Subcutaneous abdominal adipose tissue (tissue), 5 donors: ENCODE results near the gene DAG1.

Source experiments
- H3K27ac ChIP-seq: one replicate; pipeline ENCODE4 v1.7.0; 2013; ENCODE audit warnings: low read depth, mild to moderate bottlenecking, inconsistent platforms, low read length, moderate library complexity
- H3K27me3 ChIP-seq, 5 donors: one replicate each; pipeline ENCODE4 v1.7.0; 2013; ENCODE audit warnings: low read length in 5 of 5, inconsistent platforms in 1 of 5; ENCODE audit not compliant: control insufficient read depth in 5 of 5, insufficient read depth in 4 of 5
- H3K36me3 ChIP-seq, 5 donors: one replicate each; pipeline ENCODE4 v1.7.0; 2013; ENCODE audit warnings: low read length in 5 of 5; ENCODE audit not compliant: control insufficient read depth in 5 of 5, insufficient read depth in 5 of 5
- H3K4me1 ChIP-seq, 5 donors: one replicate each; pipeline ENCODE4 v1.7.0; 2013; ENCODE audit warnings: low read length in 5 of 5, mild to moderate bottlenecking in 3 of 5, moderate library complexity in 1 of 5; ENCODE audit not compliant: control insufficient read depth in 5 of 5, insufficient read depth in 5 of 5
- H3K4me3 ChIP-seq, 5 donors: one replicate each; pipeline ENCODE4 v1.7.0; 2013; ENCODE audit warnings: low read length in 5 of 5, low read depth in 1 of 5
- H3K9ac ChIP-seq, 5 donors: one replicate each; pipeline ENCODE4 v1.7.0; 2013; ENCODE audit warnings: low read length in 5 of 5, mild to moderate bottlenecking in 4 of 5, moderate library complexity in 3 of 5
- H3K9me3 ChIP-seq, 5 donors: one replicate each; pipeline ENCODE4 v1.7.0; 2013; ENCODE audit warnings: low read length in 5 of 5; ENCODE audit not compliant: control insufficient read depth in 5 of 5
- donor health status: healthy.
- donor health status: healthy.
- donor health status: healthy.
- donor health status: healthy.
- donor health status: healthy.

The DAG1 gene

GRCh38 chr3:49454458-49454857 is 15.6 kb upstream of the DAG1 start:
- no peaks in the 10 kb centered on the region for H3K9me3 ChIP-seq
- no peaks in the 10 kb centered on the region for H3K27me3 ChIP-seq
- H3K4me3 ChIP-seq, result no peak overlapping the region
- peaks cover 8 to 16% (median 15%) of the 10 kb centered on the region in 5 donors for H3K4me1 ChIP-seq
- H3K27ac ChIP-seq, result peak overlapping the region; percentile 24
- H3K36me3 ChIP-seq, result no peaks in the 10 kb centered on the region
- H3K9ac ChIP-seq, result no peak overlapping the region

- Histone ChIP-seq H3K9me3 (no peaks in the 10 kb centered on the region), H3K36me3 (no peaks in the 10 kb centered on the region), H3K27ac (peak overlapping the region; percentile 24), H3K4me3 (peak overlapping the region in 2 of 5 donors; percentile 13 to 25), H3K9ac (peak overlapping the region in 2 of 5 donors; percentile 35 to 45), H3K27me3 (no peaks in the 10 kb centered on the region), H3K4me1 (peaks cover 8 to 16% (median 15%) of the 10 kb centered on the region in 5 donors)
These were observed 15.0 kb upstream of the DAG1 start for GRCh38 chr3:49454898-49455681.

GRCh38 chr3:49456466-49456865 is 13.6 kb upstream of the DAG1 start:
- H3K9ac ChIP-seq, result no peak overlapping the region
- peaks cover 8 to 21% (median 18%) of the 10 kb centered on the region in 5 donors for H3K4me1 ChIP-seq
- no peaks in the 10 kb centered on the region for H3K9me3 ChIP-seq
- no peak overlapping the region for H3K4me3 ChIP-seq
- H3K27me3 ChIP-seq, result no peaks in the 10 kb centered on the region
- H3K27ac ChIP-seq, result no peak overlapping the region
- H3K36me3 ChIP-seq, result no peaks in the 10 kb centered on the region

- Histone ChIP-seq H3K36me3 (no peaks in the 10 kb centered on the region), H3K27me3 (no peaks in the 10 kb centered on the region), H3K9me3 (no peaks in the 10 kb centered on the region), H3K27ac (no peak overlapping the region), H3K9ac (no peak overlapping the region), H3K4me1 (peaks cover 1 to 17% (median 10%) of the 10 kb centered on the region in 5 donors), H3K4me3 (no peak overlapping the region)
These were observed 9.7 kb upstream of the DAG1 start for GRCh38 chr3:49460188-49460890.

GRCh38 chr3:49460956-49461355 is 9.1 kb upstream of the DAG1 start:
- Histone ChIP-seq H3K27ac (no peak overlapping the region), H3K4me1 (peaks cover 0 to 13% (median 5%) of the 10 kb centered on the region in 5 donors), H3K9me3 (no peaks in the 10 kb centered on the region), H3K36me3 (no peaks in the 10 kb centered on the region), H3K27me3 (no peaks in the 10 kb centered on the region), H3K4me3 (no peak overlapping the region), H3K9ac (no peak overlapping the region)

GRCh38 chr3:49461443-49462171 is 8.5 kb upstream of the DAG1 start:
- no peaks in the 10 kb centered on the region for H3K36me3 ChIP-seq
- H3K9me3 ChIP-seq, result no peaks in the 10 kb centered on the region
- no peak overlapping the region for H3K4me3 ChIP-seq
- H3K9ac ChIP-seq, result no peak overlapping the region
- H3K27me3 ChIP-seq, result no peaks in the 10 kb centered on the region
- no peak overlapping the region for H3K27ac ChIP-seq
- H3K4me1 ChIP-seq, result peaks cover 0 to 13% (median 5%) of the 10 kb centered on the region in 5 donors

- no peak overlapping the region for H3K27ac ChIP-seq
These were observed 7.8 kb upstream of the DAG1 start for GRCh38 chr3:49462222-49462621.

GRCh38 chr3:49465270-49466034 is 4.6 kb upstream of the DAG1 start:
- H3K36me3 ChIP-seq, result no peaks in the 10 kb centered on the region
- no peaks in the 10 kb centered on the region for H3K9me3 ChIP-seq
- H3K27ac ChIP-seq, result no peak overlapping the region
- peaks cover 3 to 24% (median 20%) of the 10 kb centered on the region in 5 donors for H3K4me1 ChIP-seq
- H3K27me3 ChIP-seq, result no peaks in the 10 kb centered on the region
- H3K9ac ChIP-seq, result no peak overlapping the region
- H3K4me3 ChIP-seq, result no peak overlapping the region

More at GRCh38 chr3:49462222-49462621, 7.8 kb upstream of the DAG1 start:
- peaks cover 0 to 13% (median 5%) of the 10 kb centered on the region in 5 donors for H3K4me1 ChIP-seq
- H3K9me3 ChIP-seq, result no peaks in the 10 kb centered on the region
- H3K9ac ChIP-seq, result no peak overlapping the region
- no peaks in the 10 kb centered on the region for H3K36me3 ChIP-seq
- no peak overlapping the region for H3K4me3 ChIP-seq
- no peaks in the 10 kb centered on the region for H3K27me3 ChIP-seq

- H3K36me3 ChIP-seq, result no peaks in the 10 kb centered on the region
- no peak overlapping the region for H3K27ac ChIP-seq
- H3K27me3 ChIP-seq, result no peaks in the 10 kb centered on the region
- H3K4me3 ChIP-seq, result no peak overlapping the region
- peaks cover 4 to 28% (median 26%) of the 10 kb centered on the region in 5 donors for H3K4me1 ChIP-seq
- no peaks in the 10 kb centered on the region for H3K9me3 ChIP-seq
- no peak overlapping the region for H3K9ac ChIP-seq
These were observed 4.0 kb upstream of the DAG1 start for GRCh38 chr3:49466085-49466484.
